H1 (cell line): ENCODE measurements around the gene CCNA1. TPM values are rescaled to one million over a fixed set of nuclear protein-coding genes. Genes with fewer than 3 reads are reported as not detected.

Experiments used
- CTCF ChIA-PET: fragments of 300-600 bp; sonication (Branson Sonifier 250); formaldehyde crosslinking; loops from one replicate; lab custom pipeline; 2021; ENCODE audit not compliant: partially characterized antibody; lab: Charles Lee
- POLR2A ChIA-PET: fragments of 300-600 bp; sonication (Branson Sonifier 250); formaldehyde crosslinking; loops from one replicate; lab custom pipeline; 2021; ENCODE audit warnings: inconsistent platforms; ENCODE audit not compliant: partially characterized antibody; lab: Charles Lee
- DNase-seq, 2 experiments: peaks; one replicate each; pipeline versions ENCODE4 v3.0.0 to v3.0.0-alpha.2; 2010 to 2022; ENCODE audit warnings: low spot score in 2 of 2, low read depth in 1 of 2, mixed read lengths in 1 of 2
- FAIRE-seq: peaks from 2 replicates; lab custom pipeline; 2011; peaks lifted over from hg19 to GRCh38; lab: Jason Lieb, UNC
- H2AFZ ChIP-seq: 2 replicates; pipeline ENCODE4 v1.8.1; 2012; ENCODE audit warnings: low read length, inconsistent platforms
- H2AK5ac ChIP-seq: 2 replicates; pipeline ENCODE4 v1.6.1; 2013; ENCODE audit warnings: low read depth, low read length
- H2BK120ac ChIP-seq: replicated peaks from 2 replicates; pipeline ENCODE3; 2013; ENCODE audit warnings: low read depth, low read length, inconsistent platforms
- H2BK12ac ChIP-seq: 2 replicates; pipeline ENCODE4 v1.6.1; 2013; ENCODE audit warnings: low read depth, low read length
- H2BK15ac ChIP-seq: 2 replicates; pipeline ENCODE4 v1.6.1; 2013; ENCODE audit warnings: low read length
- H2BK20ac ChIP-seq: 2 replicates; pipeline ENCODE4 v1.6.1; 2013; ENCODE audit warnings: low read length
- H2BK5ac ChIP-seq: 2 replicates; pipeline ENCODE4 v1.6.1; 2013; ENCODE audit warnings: low read depth, low read length
- H3K14ac ChIP-seq: 2 replicates; pipeline ENCODE4 v1.6.1; 2013; ENCODE audit warnings: inconsistent platforms; ENCODE audit not compliant: insufficient read length
- H3K18ac ChIP-seq: 2 replicates; pipeline ENCODE4 v1.6.1; 2013; ENCODE audit warnings: low read length; ENCODE audit errors: extremely low read depth
- H3K23ac ChIP-seq: 2 replicates; pipeline ENCODE4 v1.6.1; 2013; ENCODE audit warnings: inconsistent platforms; ENCODE audit not compliant: insufficient read length
- H3K23me2 ChIP-seq: 2 replicates; pipeline ENCODE4 v1.6.1; 2013; ENCODE audit warnings: low read depth, low read length
- H3K27ac ChIP-seq: 2 replicates; pipeline ENCODE4 v1.6.1; 2011; ENCODE audit warnings: low read depth, low read length, inconsistent platforms
- H3K27me3 ChIP-seq, 4 experiments: replicated peaks in 1 of 4; 1 replicate in 1 of 4; 2 replicates in 3 of 4; pipeline versions ENCODE4 v1.6.1 to v1.8.1; 2011 to 2013; ENCODE audit warnings: low read length in 3 of 4, mild to moderate bottlenecking in 3 of 4, inconsistent platforms in 2 of 4, mixed read lengths in 2 of 4, moderate library complexity in 1 of 4; ENCODE audit not compliant: control insufficient read depth in 3 of 4, insufficient read depth in 3 of 4; ENCODE audit errors: extremely low read depth in 1 of 4
- H3K36me3 ChIP-seq, 4 experiments: 2 replicates each; pipeline versions ENCODE4 v1.6.1 to v1.8.1; 2011 to 2013; ENCODE audit warnings: mild to moderate bottlenecking in 4 of 4, low read length in 3 of 4, moderate library complexity in 2 of 4, control low read depth in 1 of 4, inconsistent platforms in 1 of 4; ENCODE audit not compliant: insufficient read depth in 4 of 4, control insufficient read depth in 2 of 4
- H3K4ac ChIP-seq: replicated peaks from 2 replicates; pipeline ENCODE3; 2013; ENCODE audit warnings: low read length, low read depth, mixed read lengths, inconsistent platforms; ENCODE audit not compliant: insufficient read length
- H3K4me1 ChIP-seq, 4 experiments: replicated peaks in 1 of 4; 1 replicate in 1 of 4; 2 replicates in 3 of 4; pipeline versions ENCODE4 v1.6.1 to v1.8.1; 2011 to 2013; ENCODE audit warnings: low read length in 3 of 4, inconsistent platforms in 2 of 4, mixed read lengths in 1 of 4; ENCODE audit not compliant: insufficient read depth in 4 of 4, control insufficient read depth in 3 of 4
- H3K4me2 ChIP-seq, 2 experiments: 2 replicates each; pipeline versions ENCODE4 v1.6.1 to v1.8.1; 2011 to 2013; ENCODE audit warnings: low read depth in 2 of 2, low read length in 2 of 2, control low read depth in 1 of 2, inconsistent platforms in 1 of 2, mild to moderate bottlenecking in 1 of 2; ENCODE audit not compliant: insufficient read depth in 1 of 2
- H3K4me3 ChIP-seq, 4 experiments: fragments of 200-600, 300-600 bp in 1 of 4; sonication (generic), shearing (Covaris generic), sonication (Bioruptor Twin) in 1 of 4; 2 replicates each; pipeline versions ENCODE4 v1.5.1 to v1.8.1; 2011 to 2016; ENCODE audit warnings: low read length in 4 of 4, low read depth in 3 of 4, control low read depth in 2 of 4, inconsistent platforms in 2 of 4, mild to moderate bottlenecking in 2 of 4, mixed read lengths in 1 of 4, moderate library complexity in 1 of 4; ENCODE audit not compliant: insufficient read depth in 2 of 4; ENCODE audit errors: extremely low read depth in 1 of 4
- H3K56ac ChIP-seq: replicated peaks from 2 replicates; pipeline ENCODE3; 2013; ENCODE audit warnings: low read depth, mild to moderate bottlenecking, mixed read lengths, low read length, inconsistent platforms; ENCODE audit not compliant: insufficient read length
- H3K79me1 ChIP-seq: 2 replicates; pipeline ENCODE4 v1.6.1; 2013; ENCODE audit warnings: low read depth, low read length, control low read depth
- H3K79me2 ChIP-seq, 2 experiments: 2 replicates each; pipeline versions ENCODE4 v1.6.1 to v1.8.1; 2012 to 2013; ENCODE audit warnings: low read length in 2 of 2, mild to moderate bottlenecking in 2 of 2, inconsistent platforms in 1 of 2; ENCODE audit not compliant: insufficient read depth in 2 of 2, control insufficient read depth in 1 of 2
- H3K9ac ChIP-seq, 4 experiments: replicated peaks in 1 of 4; 1 replicate in 1 of 4; 2 replicates in 3 of 4; pipeline versions ENCODE4 v1.6.1 to v1.8.1; 2011 to 2013; ENCODE audit warnings: low read depth in 3 of 4, low read length in 3 of 4, control low read depth in 2 of 4, mild to moderate bottlenecking in 2 of 4, moderate library complexity in 2 of 4, inconsistent platforms in 1 of 4; ENCODE audit errors: extremely low read depth in 1 of 4
- H3K9me3 ChIP-seq, 2 experiments: 2 replicates each; pipeline versions ENCODE4 v1.6.1 to v1.8.1; 2012 to 2013; ENCODE audit warnings: mild to moderate bottlenecking in 2 of 2, moderate library complexity in 2 of 2, control low read depth in 1 of 2, inconsistent platforms in 1 of 2, low read depth in 1 of 2, low read length in 1 of 2, mixed read lengths in 1 of 2; ENCODE audit not compliant: insufficient read depth in 2 of 2
- H4K20me1 ChIP-seq, 2 experiments: replicated peaks in 1 of 2; 2 replicates each; pipeline versions ENCODE3 to v1.8.1; 2011 to 2013; ENCODE audit warnings: inconsistent platforms in 2 of 2, low read length in 2 of 2, mild to moderate bottlenecking in 1 of 2; ENCODE audit not compliant: insufficient read depth in 2 of 2, control insufficient read depth in 1 of 2
- H4K5ac ChIP-seq: 2 replicates; pipeline ENCODE4 v1.6.1; 2013; ENCODE audit warnings: low read length, low read depth, mixed read lengths, inconsistent platforms; ENCODE audit not compliant: insufficient read length
- H4K8ac ChIP-seq: 2 replicates; pipeline ENCODE4 v1.8.0; 2013; ENCODE audit warnings: mild to moderate bottlenecking, moderate library complexity, low read length, inconsistent platforms; ENCODE audit not compliant: insufficient read depth; ENCODE audit errors: extremely low read depth
- H4K91ac ChIP-seq: replicated peaks from 2 replicates; pipeline ENCODE3; 2013; ENCODE audit warnings: low read length, mixed read lengths, inconsistent platforms; ENCODE audit not compliant: insufficient read length
- BRCA1 ChIP-seq: IDR thresholded peaks from 2 replicates; pipeline ENCODE4 v1.6.1; 2012; ENCODE audit warnings: low read depth, low read length, improper control_type of control experiment
- CBX8 ChIP-seq: fragments of 300-800, 300-1000 bp; sonication (generic); IDR thresholded peaks from 2 replicates; pipeline ENCODE4 v1.7.1; 2016; ENCODE audit warnings: low read depth, low read length, borderline replicate concordance
- EZH2 ChIP-seq: fragments of 200-600 bp; sonication (generic); IDR thresholded peaks from 2 replicates; pipeline ENCODE4 v1.7.1; 2012; ENCODE audit warnings: low read depth, mild to moderate bottlenecking, moderate library complexity, low read length, inconsistent platforms; ENCODE audit not compliant: severe bottlenecking
- GABPA ChIP-seq: IDR thresholded peaks from 2 replicates; pipeline ENCODE4 v1.6.1; 2011; ENCODE audit warnings: mild to moderate bottlenecking, low read length, moderate library complexity, borderline replicate concordance; ENCODE audit not compliant: insufficient read depth
- HDAC6 ChIP-seq: IDR thresholded peaks from one replicate; pipeline ENCODE4 v1.7.1; 2012; ENCODE audit warnings: low read depth, mild to moderate bottlenecking, inconsistent platforms, low read length, moderate library complexity
- JUN ChIP-seq: IDR thresholded peaks from 2 replicates; pipeline ENCODE4 v1.6.1; 2011; ENCODE audit warnings: low read depth, mild to moderate bottlenecking, improper control_type of control experiment, low read length
- RNF2 ChIP-seq: fragments of 200-900, 300-1000 bp; sonication (generic); IDR thresholded peaks from 2 replicates; pipeline ENCODE4 v1.7.1; 2016; ENCODE audit warnings: borderline replicate concordance, low read depth, mild to moderate bottlenecking, antibody characterized with exemption, low read length; ENCODE audit not compliant: poor library complexity, severe bottlenecking; ENCODE audit errors: missing control alignments
- SIRT6 ChIP-seq: IDR thresholded peaks from one replicate; pipeline ENCODE4 v1.7.1; 2012; ENCODE audit warnings: low read length, inconsistent platforms
- TAF1 ChIP-seq: IDR thresholded peaks from 2 replicates; pipeline ENCODE4 v1.6.1; 2011; ENCODE audit warnings: mild to moderate bottlenecking, low read depth, low read length
- TAF7 ChIP-seq: optimal IDR thresholded peaks from 2 replicates; pipeline ENCODE3; 2011; ENCODE audit warnings: low read depth, mild to moderate bottlenecking, inconsistent platforms, low read length, moderate library complexity, borderline replicate concordance
- TCF12 ChIP-seq: IDR thresholded peaks from 2 replicates; pipeline ENCODE4 v1.6.1; 2011; ENCODE audit warnings: low read depth, mild to moderate bottlenecking, low read length
- USF2 ChIP-seq: IDR thresholded peaks from 2 replicates; pipeline ENCODE4 v1.6.1; 2011; ENCODE audit warnings: low read length, improper control_type of control experiment
- YY1 ChIP-seq: IDR thresholded peaks from 2 replicates; pipeline ENCODE4 v1.6.1; 2011; ENCODE audit warnings: low read depth, mild to moderate bottlenecking, low read length
- ZNF274 ChIP-seq: IDR thresholded peaks from 2 replicates; pipeline ENCODE4 v1.7.0; 2012; ENCODE audit warnings: low read length, borderline replicate concordance; ENCODE audit errors: extremely low read depth
- WGBS, 2 experiments: shearing (Covaris generic) in 1 of 2; methylation state at CpG; one replicate each; pipeline versions ENCODE4 v1.1.6 to v1.1.7; 2013 to 2015; ENCODE audit warnings: low lambda C conversion rate in 2 of 2, mixed read lengths in 2 of 2, inconsistent platforms in 1 of 2, low coverage in 1 of 2, missing lambda C conversion rate in 1 of 2; ENCODE audit not compliant: insufficient replicate concordance in 2 of 2, insufficient coverage in 1 of 2, insufficient read length in 1 of 2; ENCODE audit errors: extremely low coverage in 1 of 2, missing lambda C conversion rate in 1 of 2; 5-methylcytosine and 5-hydroxymethylcytosine counted together
- polyA plus RNA-seq, 7 experiments: library from polyadenylated mRNA; depleted of rRNA in 3 of 7; stranded (reverse) in 5 of 7; unstranded in 2 of 7; fragments of >200 nt in 5 of 7; fragments of 200-250 nt in 2 of 7; gene quantifications; 1 replicate in 5 of 7; 2 replicates in 1 of 7; 4 replicates in 1 of 7; pipeline versions ENCODE4 v1.2.1 to v1.2.3, GENCODE V29; 2011 to 2013; ENCODE audit warnings: missing spikeins in 2 of 7, mixed read lengths in 2 of 7
- total RNA-seq: library from RNA; stranded (reverse); fragmentation: NEBNext Ultra II Directional; extraction: Animal tissue kit (Norgen Biotek cat#: 25700); gene quantifications from 2 replicates; pipeline ENCODE4 v1.2.1, GENCODE V29; 2021

The CCNA1 gene
- total and polyA plus RNA-seq, 2 of the 8 experiments (the other 6 are each of a cell fraction or from before 2014, with no cell fraction given) = 2.2 to 4.1 TPM

- no peaks in the 10 kb centered on the region for H3K36me3 ChIP-seq
- no peak overlapping the region for H2BK20ac ChIP-seq
- no peak overlapping the region for H3K4me2 ChIP-seq
- no peak overlapping the region for H4K91ac ChIP-seq
- H3K14ac ChIP-seq = no peak overlapping the region
- H4K20me1 ChIP-seq = no peaks in the 10 kb centered on the region
- no peaks in the 10 kb centered on the region for H3K23me2 ChIP-seq
- no peak overlapping the region for H3K4me3 ChIP-seq
- no peak overlapping the region for H3K56ac ChIP-seq
- H2AFZ ChIP-seq = no peak overlapping the region
- ChIA-PET CTCF (no interaction called here), POLR2A (no interaction called here)
- H4K8ac ChIP-seq = no peak overlapping the region
- no peak overlapping the region for H3K27ac ChIP-seq
- H4K5ac ChIP-seq = no peak overlapping the region
- no peak overlapping the region for H2BK15ac ChIP-seq
- WGBS, 2 experiments = 91% methylated on average over 1 of the region's 1 CpG; no CpG with 5 or more reads in 1 of the 2 experiments
- H3K4ac ChIP-seq = no peak overlapping the region
- no peak overlapping the region for H2AK5ac ChIP-seq
- H3K9me3 ChIP-seq = no peaks in the 10 kb centered on the region
- no peak overlapping the region for H3K23ac ChIP-seq
- H3K9ac ChIP-seq = no peak overlapping the region
- no peak overlapping the region for H2BK5ac ChIP-seq
- DNase-seq = no peak
- no peak for FAIRE-seq
- no peak overlapping the region for H2BK120ac ChIP-seq
- H3K18ac ChIP-seq = no peak overlapping the region
- no peaks in the 10 kb centered on the region for H3K79me2 ChIP-seq
- no peaks in the 10 kb centered on the region for H3K4me1 ChIP-seq
- H2BK12ac ChIP-seq = no peak overlapping the region
- no peaks in the 10 kb centered on the region for H3K27me3 ChIP-seq
- H3K79me1 ChIP-seq = no peaks in the 10 kb centered on the region
- TF ChIP-seq BRCA1 (no peak), TCF12 (no peak), HDAC6 (no peak), USF2 (no peak), TAF7 (no peak), EZH2 (no peak), RNF2 (no peak), YY1 (no peak), CBX8 (no peak), GABPA (no peak), TAF1 (no peak), SIRT6 (no peak), ZNF274 (no peak), JUN (no peak)
Measured at GRCh38 chr13:36412736-36413135, 19.6 kb upstream of the CCNA1 start.
